Keratinocyte (primary cell): ENCODE results near the gene SLC66A1.

Source experiments
- EZH2 ChIP-seq: IDR thresholded peaks from one replicate; pipeline ENCODE4 v1.6.1; 2012; ENCODE audit warnings: inconsistent platforms, mild to moderate bottlenecking, low read length, moderate library complexity
- TF ChIP-seq, protein P1 (sequence below), 3 experiments: IDR thresholded peaks in 1 of 3; conservative IDR thresholded peaks in 1 of 3; optimal IDR thresholded peaks in 1 of 3; 2 replicates in 2 of 3; 3 replicates in 1 of 3; pipeline versions ENCODE3 to v1.5.1; 2011; ENCODE audit warnings: low read length in 3 of 3, mild to moderate bottlenecking in 3 of 3, moderate library complexity in 2 of 3, control low read depth in 1 of 3, inconsistent platforms in 1 of 3; ENCODE audit not compliant: insufficient read depth in 2 of 3; ENCODE audit errors: extremely low read depth in 1 of 3

DNA sequence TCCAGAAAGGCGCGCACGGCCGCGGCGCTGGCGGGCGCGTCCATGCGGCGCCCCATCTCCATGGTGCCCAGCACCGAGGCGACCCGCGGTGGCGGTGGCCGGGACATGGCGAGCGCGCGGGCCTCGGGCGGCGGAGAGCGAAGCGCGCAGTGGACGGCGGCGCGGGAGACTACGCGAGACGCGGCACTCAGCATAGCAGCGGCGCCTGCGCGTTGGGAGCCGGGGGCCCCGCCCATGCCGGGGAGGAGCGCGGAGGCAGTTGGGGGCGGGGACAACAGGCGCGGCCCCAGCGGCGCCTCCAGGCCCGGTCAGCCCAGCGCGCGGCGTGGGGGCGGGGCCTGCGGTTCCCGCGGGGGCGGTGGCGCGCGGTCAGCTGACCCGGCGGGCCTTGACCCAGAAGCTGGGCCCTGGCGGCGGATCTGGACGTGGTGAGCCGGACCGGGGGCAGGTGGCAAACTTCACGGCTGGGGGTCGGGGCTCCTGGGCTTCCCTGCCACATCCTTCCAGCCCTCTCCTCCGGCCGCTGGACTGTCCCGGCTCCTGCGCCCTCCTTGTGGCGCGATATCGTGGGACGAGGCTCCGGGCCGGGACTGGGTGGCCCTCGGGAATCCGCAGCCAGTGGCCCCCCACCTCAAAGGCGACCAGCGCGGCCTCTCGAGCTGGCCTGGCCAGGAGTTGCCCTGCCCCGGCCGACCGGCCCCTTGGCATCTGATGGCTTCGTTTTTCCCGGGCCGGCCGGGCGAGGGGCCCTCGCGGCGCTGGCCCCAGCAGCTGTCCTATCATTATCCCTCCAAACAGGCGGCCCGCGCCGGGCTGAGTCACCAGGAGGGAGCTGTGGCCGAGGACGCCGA is at the start of gene SLC66A1, which contains the start of gene AKR7A2:
- TF ChIP-seq, protein P1, sequence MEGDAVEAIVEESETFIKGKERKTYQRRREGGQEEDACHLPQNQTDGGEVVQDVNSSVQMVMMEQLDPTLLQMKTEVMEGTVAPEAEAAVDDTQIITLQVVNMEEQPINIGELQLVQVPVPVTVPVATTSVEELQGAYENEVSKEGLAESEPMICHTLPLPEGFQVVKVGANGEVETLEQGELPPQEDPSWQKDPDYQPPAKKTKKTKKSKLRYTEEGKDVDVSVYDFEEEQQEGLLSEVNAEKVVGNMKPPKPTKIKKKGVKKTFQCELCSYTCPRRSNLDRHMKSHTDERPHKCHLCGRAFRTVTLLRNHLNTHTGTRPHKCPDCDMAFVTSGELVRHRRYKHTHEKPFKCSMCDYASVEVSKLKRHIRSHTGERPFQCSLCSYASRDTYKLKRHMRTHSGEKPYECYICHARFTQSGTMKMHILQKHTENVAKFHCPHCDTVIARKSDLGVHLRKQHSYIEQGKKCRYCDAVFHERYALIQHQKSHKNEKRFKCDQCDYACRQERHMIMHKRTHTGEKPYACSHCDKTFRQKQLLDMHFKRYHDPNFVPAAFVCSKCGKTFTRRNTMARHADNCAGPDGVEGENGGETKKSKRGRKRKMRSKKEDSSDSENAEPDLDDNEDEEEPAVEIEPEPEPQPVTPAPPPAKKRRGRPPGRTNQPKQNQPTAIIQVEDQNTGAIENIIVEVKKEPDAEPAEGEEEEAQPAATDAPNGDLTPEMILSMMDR (optimal IDR thresholded peaks at IDR 0.05 in 1 of 3, IDR thresholded peaks at IDR 0.05 in 1 of 3, conservative IDR thresholded peaks at IDR 0.05 in 1 of 3; ENCODE audit: extremely low read depth in 1 of 3, insufficient read depth in 2 of 3, low read length in 3 of 3): no peak
- no peak for TF ChIP-seq EZH2
